ENCODE measurements around the gene LRRC49. TPM values are rescaled to one million over a fixed set of nuclear protein-coding genes. Genes with fewer than 3 reads are reported as not detected.

Gene LRRC49
- total RNA-seq, 1 donor from 2014 or later = 6.8 TPM

- H3K4me3 ChIP-seq (ENCODE audit: insufficient read depth, low read depth, low read length) = no peak overlapping the region
- no peak overlapping the region for H2AFZ ChIP-seq (ENCODE audit: low read depth, low read length)
- no peaks in the 10 kb centered on the region for H3K4me1 ChIP-seq (ENCODE audit: insufficient read depth, low read length)
- Mint-ChIP-seq H3K36me3 (ENCODE audit: low read depth, unreplicated experiment) (peaks cover 19% of the 10 kb centered on the region), H3K9me3 (ENCODE audit: unreplicated experiment) (peaks cover 11% of the 10 kb centered on the region), H3K4me1 (ENCODE audit: low read depth, unreplicated experiment) (no peaks in the 10 kb centered on the region), H3K27ac (ENCODE audit: unreplicated experiment) (no peak overlapping the region), H3K27me3 (ENCODE audit: low read depth, unreplicated experiment) (no peaks in the 10 kb centered on the region), H3K4me3 (ENCODE audit: unreplicated experiment) (no peak overlapping the region)
- no peak overlapping the region for H3K4me2 ChIP-seq (ENCODE audit: low read length)
- DNase-seq (ENCODE audit: low read depth) (no peak), FAIRE-seq (no peak)
- H3K27me3 ChIP-seq (ENCODE audit: insufficient read depth, low read length) = no peaks in the 10 kb centered on the region
- no peaks in the 10 kb centered on the region for H4K20me1 ChIP-seq (ENCODE audit: insufficient read depth, low read length)
- no peaks in the 10 kb centered on the region for H3K36me3 ChIP-seq (ENCODE audit: insufficient read depth, low read length)
- no peaks in the 10 kb centered on the region for H3K79me2 ChIP-seq (ENCODE audit: insufficient read depth, low read length)
- no peak overlapping the region for H3K27ac ChIP-seq (ENCODE audit: low read depth, low read length)
- no peak overlapping the region for H3K9ac ChIP-seq (ENCODE audit: low read length)
- H3K9me3 ChIP-seq (ENCODE audit: insufficient read depth, low read depth, low read length) = no peaks in the 10 kb centered on the region
- TF ChIP-seq EZH2 (IDR thresholded peaks at IDR 0.05; ENCODE audit: insufficient read depth, low read length) = no peak
- TF ChIP-seq, protein P1, sequence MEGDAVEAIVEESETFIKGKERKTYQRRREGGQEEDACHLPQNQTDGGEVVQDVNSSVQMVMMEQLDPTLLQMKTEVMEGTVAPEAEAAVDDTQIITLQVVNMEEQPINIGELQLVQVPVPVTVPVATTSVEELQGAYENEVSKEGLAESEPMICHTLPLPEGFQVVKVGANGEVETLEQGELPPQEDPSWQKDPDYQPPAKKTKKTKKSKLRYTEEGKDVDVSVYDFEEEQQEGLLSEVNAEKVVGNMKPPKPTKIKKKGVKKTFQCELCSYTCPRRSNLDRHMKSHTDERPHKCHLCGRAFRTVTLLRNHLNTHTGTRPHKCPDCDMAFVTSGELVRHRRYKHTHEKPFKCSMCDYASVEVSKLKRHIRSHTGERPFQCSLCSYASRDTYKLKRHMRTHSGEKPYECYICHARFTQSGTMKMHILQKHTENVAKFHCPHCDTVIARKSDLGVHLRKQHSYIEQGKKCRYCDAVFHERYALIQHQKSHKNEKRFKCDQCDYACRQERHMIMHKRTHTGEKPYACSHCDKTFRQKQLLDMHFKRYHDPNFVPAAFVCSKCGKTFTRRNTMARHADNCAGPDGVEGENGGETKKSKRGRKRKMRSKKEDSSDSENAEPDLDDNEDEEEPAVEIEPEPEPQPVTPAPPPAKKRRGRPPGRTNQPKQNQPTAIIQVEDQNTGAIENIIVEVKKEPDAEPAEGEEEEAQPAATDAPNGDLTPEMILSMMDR (IDR thresholded peaks at IDR 0.05; ENCODE audit: insufficient read depth, low read depth, low read length) = no peak
Measured at GRCh38 chr15:70995383-70995970, 102.9 kb downstream of the LRRC49 start.

GRCh38 chr15:70998319-70998718 is 105.7 kb downstream of the LRRC49 start:
- Histone ChIP-seq H2AFZ (ENCODE audit: low read depth, low read length) (no peak overlapping the region), H3K27ac (ENCODE audit: low read depth, low read length) (no peak overlapping the region), H3K4me3 (ENCODE audit: insufficient read depth, low read depth, low read length) (no peak overlapping the region), H3K79me2 (ENCODE audit: insufficient read depth, low read length) (no peaks in the 10 kb centered on the region), H3K4me2 (ENCODE audit: low read length) (no peak overlapping the region), H3K27me3 (ENCODE audit: insufficient read depth, low read length) (no peaks in the 10 kb centered on the region), H3K36me3 (ENCODE audit: insufficient read depth, low read length) (no peaks in the 10 kb centered on the region), H3K4me1 (ENCODE audit: insufficient read depth, low read length) (no peaks in the 10 kb centered on the region), H3K9ac (ENCODE audit: low read length) (no peak overlapping the region), H3K9me3 (ENCODE audit: insufficient read depth, low read depth, low read length) (no peaks in the 10 kb centered on the region), H4K20me1 (ENCODE audit: insufficient read depth, low read length) (no peaks in the 10 kb centered on the region)
- Mint-ChIP-seq H3K4me1 (ENCODE audit: low read depth, unreplicated experiment) (peaks cover 5% of the 10 kb centered on the region), H3K36me3 (ENCODE audit: low read depth, unreplicated experiment) (peaks cover 9% of the 10 kb centered on the region), H3K4me3 (ENCODE audit: unreplicated experiment) (no peak overlapping the region), H3K27me3 (ENCODE audit: low read depth, unreplicated experiment) (no peaks in the 10 kb centered on the region), H3K27ac (ENCODE audit: unreplicated experiment) (no peak overlapping the region), H3K9me3 (ENCODE audit: unreplicated experiment) (peaks cover 11% of the 10 kb centered on the region)
- DNase-seq (ENCODE audit: low read depth) = no peak
- TF ChIP-seq EZH2 (IDR thresholded peaks at IDR 0.05; ENCODE audit: insufficient read depth, low read length) = no peak
- TF ChIP-seq, protein P1 (IDR thresholded peaks at IDR 0.05; ENCODE audit: insufficient read depth, low read depth, low read length) = no peak
- peak; percentile 23 for FAIRE-seq

DNA sequence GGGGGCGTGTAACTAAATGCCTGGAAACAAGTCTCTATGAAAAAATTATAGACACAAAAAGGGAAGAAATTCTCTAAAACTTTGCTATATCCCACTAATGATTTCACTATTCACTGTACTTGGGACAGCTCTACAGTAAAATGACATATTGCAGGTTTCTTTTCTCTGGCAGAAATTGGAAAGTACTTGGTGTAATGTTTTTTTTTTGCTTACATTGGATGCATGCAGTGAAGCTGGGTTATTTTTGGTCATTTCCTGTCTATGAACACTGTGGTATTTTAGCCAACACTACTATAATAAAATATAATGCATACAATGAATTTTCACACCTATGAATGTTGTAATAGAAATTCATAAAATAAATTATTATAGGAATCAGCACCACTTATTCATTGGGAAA is 109.7 kb downstream of the LRRC49 start:
- Histone ChIP-seq H3K27me3 (ENCODE audit: insufficient read depth, low read length) (no peaks in the 10 kb centered on the region), H3K9me3 (ENCODE audit: insufficient read depth, low read depth, low read length) (no peaks in the 10 kb centered on the region), H3K4me3 (ENCODE audit: insufficient read depth, low read depth, low read length) (no peak overlapping the region), H2AFZ (ENCODE audit: low read depth, low read length) (no peak overlapping the region), H4K20me1 (ENCODE audit: insufficient read depth, low read length) (no peaks in the 10 kb centered on the region), H3K4me2 (ENCODE audit: low read length) (no peak overlapping the region), H3K36me3 (ENCODE audit: insufficient read depth, low read length) (no peaks in the 10 kb centered on the region), H3K27ac (ENCODE audit: low read depth, low read length) (no peak overlapping the region), H3K9ac (ENCODE audit: low read length) (no peak overlapping the region), H3K79me2 (ENCODE audit: insufficient read depth, low read length) (no peaks in the 10 kb centered on the region), H3K4me1 (ENCODE audit: insufficient read depth, low read length) (no peaks in the 10 kb centered on the region)
- Mint-ChIP-seq H3K4me1 (ENCODE audit: low read depth, unreplicated experiment) (peaks cover 13% of the 10 kb centered on the region), H3K27ac (ENCODE audit: unreplicated experiment) (no peak overlapping the region), H3K9me3 (ENCODE audit: unreplicated experiment) (peaks cover 11% of the 10 kb centered on the region), H3K27me3 (ENCODE audit: low read depth, unreplicated experiment) (no peaks in the 10 kb centered on the region), H3K36me3 (ENCODE audit: low read depth, unreplicated experiment) (peaks cover 9% of the 10 kb centered on the region), H3K4me3 (ENCODE audit: unreplicated experiment) (no peak overlapping the region)
- peak; percentile 18 for DNase-seq (ENCODE audit: low read depth)
- FAIRE-seq = no peak
- TF ChIP-seq EZH2 (IDR thresholded peaks at IDR 0.05; ENCODE audit: insufficient read depth, low read length) = no peak
- TF ChIP-seq, protein P1 (IDR thresholded peaks at IDR 0.05; ENCODE audit: insufficient read depth, low read depth, low read length) = no peak

Data from astrocyte (in vitro differentiated cells and primary cell).